Esophagus muscularis mucosa (tissue), 4 donors: ENCODE results near the gene NXN. TPM values are rescaled to one million over a fixed set of nuclear protein-coding genes. Genes with fewer than 3 reads are reported as not detected.

ENCODE experiments used
- DNase-seq: peaks from one replicate; pipeline ENCODE4 v3.0.0-alpha.2; 2017; ENCODE audit errors: extremely low spot score
- H3K27ac ChIP-seq, 4 donors: fragments of 200-600 bp; sonication (generic); replicated peaks in 1 of 4; 1 replicate in 3 of 4; 2 replicates in 1 of 4; pipeline ENCODE4 v1.5.1; 2016 to 2019; ENCODE audit warnings: mild to moderate bottlenecking in 1 of 4
- H3K27me3 ChIP-seq, 4 donors: fragments of 200-600 bp; sonication (generic); one replicate each; pipeline versions ENCODE4 v1.5.1 to v1.6.0; 2016 to 2019
- H3K36me3 ChIP-seq, 4 donors: fragments of 200-600 bp; sonication (generic); one replicate each; pipeline ENCODE4 v1.5.1; 2016 to 2019
- H3K4me1 ChIP-seq, 4 donors: fragments of 200-600 bp; sonication (generic); one replicate each; pipeline ENCODE4 v1.5.1; 2016 to 2019
- H3K4me3 ChIP-seq, 4 donors: fragments of 200-600 bp; sonication (generic); 1 replicate in 2 of 4; 2 replicates in 2 of 4; pipeline ENCODE4 v1.5.1; 2016 to 2019; ENCODE audit warnings: mild to moderate bottlenecking in 4 of 4, moderate library complexity in 1 of 4
- H3K9me3 ChIP-seq, 4 donors: fragments of 200-600 bp; sonication (generic); 1 replicate in 3 of 4; 2 replicates in 1 of 4; pipeline ENCODE4 v1.5.1; 2016 to 2019
- EP300 ChIP-seq: sonication (generic); formaldehyde crosslinking; IDR thresholded peaks from one replicate; pipeline ENCODE4 v1.6.1; 2017; ENCODE audit warnings: antibody characterized with exemption
- POLR2A ChIP-seq: fragments of 450-650 bp; IDR thresholded peaks from one replicate; pipeline ENCODE4 v1.6.1; 2017; ENCODE audit warnings: antibody characterized with exemption, moderate library complexity, mild to moderate bottlenecking, low read depth
- POLR2AphosphoS5 ChIP-seq, 2 donors: sonication (generic); formaldehyde crosslinking; IDR thresholded peaks; one replicate each; pipeline ENCODE4 v1.6.1; 2017; ENCODE audit warnings: antibody characterized with exemption in 2 of 2
- whole genome bisulfite sequencing: methylation state at CpG from one replicate; pipeline ENCODE4 v1.1.5; 2018; 5-methylcytosine and 5-hydroxymethylcytosine counted together
- intact Hi-C: fragments of 100-400 bp; cut with DNase I; formaldehyde crosslinking; loops from one replicate; pipeline ENCODE4 v1.15.1; 2023
- total RNA-seq, 4 donors: library from RNA; depleted of rRNA; stranded (reverse); fragments of >200 nt; gene quantifications; one replicate each; pipeline versions ENCODE4 v1.1.0 to v1.2.1, GENCODE V29; 2016
- TF ChIP-seq, protein P1 (sequence below), 3 experiments: fragments of 200-600 bp in 2 of 3; fragments of 450-650 bp in 1 of 3; sonication (generic) in 2 of 3; IDR thresholded peaks; one replicate each; pipeline ENCODE4 v1.5.1; 2017 to 2019; ENCODE audit warnings: antibody characterized with exemption in 3 of 3, mild to moderate bottlenecking in 2 of 3, moderate library complexity in 1 of 3

The NXN gene
- 10 to 100 TPM; 37.0 to 65.6 (median 49.8) TPM for total RNA-seq

- 0% methylated on average over 17 of the region's 94 CpGs for WGBS
- peak within 1 kb of the TSS; percentile 72 to 93 (median 81) for H3K4me3 ChIP-seq
- H3K27ac ChIP-seq: peak within 1 kb of the TSS; percentile 84 to 94 (median 92)
- peak; percentile 96 for DNase-seq
- H3K4me1 ChIP-seq: peaks cover 24 to 57% (median 55%) of the 10 kb centered on the region in 4 donors
- no peaks in the 10 kb centered on the region for H3K36me3 ChIP-seq
- no peaks in the 10 kb centered on the region for H3K27me3 ChIP-seq
- TF ChIP-seq POLR2A (peak; percentile 53), EP300 (no peak), POLR2AphosphoS5 (IDR thresholded peaks at IDR 0.05) (peak; percentile 63 to 85)
- TF ChIP-seq, protein P1, sequence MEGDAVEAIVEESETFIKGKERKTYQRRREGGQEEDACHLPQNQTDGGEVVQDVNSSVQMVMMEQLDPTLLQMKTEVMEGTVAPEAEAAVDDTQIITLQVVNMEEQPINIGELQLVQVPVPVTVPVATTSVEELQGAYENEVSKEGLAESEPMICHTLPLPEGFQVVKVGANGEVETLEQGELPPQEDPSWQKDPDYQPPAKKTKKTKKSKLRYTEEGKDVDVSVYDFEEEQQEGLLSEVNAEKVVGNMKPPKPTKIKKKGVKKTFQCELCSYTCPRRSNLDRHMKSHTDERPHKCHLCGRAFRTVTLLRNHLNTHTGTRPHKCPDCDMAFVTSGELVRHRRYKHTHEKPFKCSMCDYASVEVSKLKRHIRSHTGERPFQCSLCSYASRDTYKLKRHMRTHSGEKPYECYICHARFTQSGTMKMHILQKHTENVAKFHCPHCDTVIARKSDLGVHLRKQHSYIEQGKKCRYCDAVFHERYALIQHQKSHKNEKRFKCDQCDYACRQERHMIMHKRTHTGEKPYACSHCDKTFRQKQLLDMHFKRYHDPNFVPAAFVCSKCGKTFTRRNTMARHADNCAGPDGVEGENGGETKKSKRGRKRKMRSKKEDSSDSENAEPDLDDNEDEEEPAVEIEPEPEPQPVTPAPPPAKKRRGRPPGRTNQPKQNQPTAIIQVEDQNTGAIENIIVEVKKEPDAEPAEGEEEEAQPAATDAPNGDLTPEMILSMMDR (IDR thresholded peaks at IDR 0.05): peak in 2 of 3 experiments; percentile 24 to 38
- no peaks in the 10 kb centered on the region for H3K9me3 ChIP-seq
- intact Hi-C loops: loop anchor here (5.0 kb wide), 1 partner anchor 97 kb away; no protein-coding TSS in a partner anchor
These were observed at the start of gene NXN for GRCh38 chr17:979539-980405. Gene NXN, minus strand, starts transcription at chr17:979776.

GRCh38 chr17:1027044-1027443, 47.5 kb upstream of the NXN start:
- intact Hi-C loops: no loop called here
- TF ChIP-seq POLR2A: no peak
- TF ChIP-seq, protein P1 (IDR thresholded peaks at IDR 0.05): no peak
- TF ChIP-seq POLR2AphosphoS5 (IDR thresholded peaks at IDR 0.05): no peak
- TF ChIP-seq EP300: no peak
- Histone ChIP-seq H3K4me1 (peaks cover 68 to 88% (median 83%) of the 10 kb centered on the region in 4 donors), H3K9me3 (no peaks in the 10 kb centered on the region), H3K27me3 (no peaks in the 10 kb centered on the region), H3K36me3 (peaks cover 0 to 32% (median 15%) of the 10 kb centered on the region in 4 donors), H3K4me3 (no peak overlapping the region), H3K27ac (peak overlapping the region; percentile 21 to 87 (median 71))
- WGBS: 96% methylated on average over 9 of the region's 9 CpGs
- no peak for DNase-seq

DNA sequence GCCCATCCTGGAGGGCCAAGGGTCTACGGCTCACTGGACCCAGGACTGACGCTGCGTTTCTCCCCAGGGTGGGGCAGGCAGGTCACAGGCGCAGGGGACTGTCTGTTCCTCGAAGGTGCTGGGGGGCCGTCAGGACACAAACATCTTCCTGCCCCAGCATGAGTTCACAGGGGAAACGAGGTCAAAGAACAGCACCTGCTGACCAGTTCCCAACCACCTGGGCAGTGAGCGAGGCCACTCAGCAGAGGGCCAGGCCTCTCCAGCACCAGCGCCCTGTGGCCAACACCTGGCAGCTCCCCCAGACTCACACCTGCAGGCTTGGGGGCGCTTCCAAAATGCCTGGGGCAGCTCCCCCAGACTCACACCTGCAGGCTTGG, 47.0 kb upstream of the NXN start:
- intact Hi-C loops: no loop called here

DNA sequence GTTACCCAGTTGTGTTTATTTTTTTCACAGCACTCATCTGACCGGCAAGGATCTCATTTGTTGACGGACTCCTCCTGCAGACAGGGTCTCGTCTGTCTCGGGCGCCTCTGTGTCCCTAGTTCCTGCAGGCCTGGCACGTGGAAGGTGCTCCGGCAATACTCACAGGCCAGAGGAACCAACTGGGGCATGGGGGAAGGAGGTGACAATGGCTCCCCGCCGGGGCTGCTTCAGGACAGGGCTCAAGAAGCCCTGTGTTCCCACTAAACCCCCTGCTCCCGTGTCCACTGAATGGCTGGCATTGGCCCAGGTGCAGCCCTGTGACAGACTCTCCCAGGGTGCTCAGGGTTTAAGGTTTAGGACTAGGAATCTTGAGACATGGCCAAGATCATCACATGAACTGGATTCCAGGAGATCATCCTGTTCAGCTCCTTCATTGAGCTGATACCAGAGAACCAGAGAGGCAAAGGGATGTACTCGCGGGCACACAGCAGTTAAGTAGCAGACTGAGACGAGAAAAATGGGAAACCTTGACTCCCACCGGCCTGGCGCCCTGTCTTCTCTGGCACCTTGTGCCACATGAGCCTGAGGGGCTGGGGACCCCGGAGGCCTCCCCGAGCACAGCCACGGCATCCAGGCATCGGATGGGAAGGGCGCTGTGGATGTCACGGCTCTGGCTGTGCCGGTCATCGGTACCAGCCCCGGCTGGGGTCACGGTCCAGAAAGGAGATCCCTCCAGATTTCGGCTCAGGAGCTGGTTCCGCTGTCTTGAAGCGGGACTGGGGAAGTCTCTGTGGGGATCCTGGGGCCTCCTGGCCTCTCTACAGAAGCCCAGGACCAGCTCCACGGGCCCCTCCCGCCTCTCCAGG, 46.4 kb upstream of the NXN start:
- intact Hi-C loops: no loop called here
- peaks cover 70 to 89% (median 81%) of the 10 kb centered on the region in 4 donors for H3K4me1 ChIP-seq

More for the DNA sequence above, 47.0 kb upstream of the NXN start:
- TF ChIP-seq POLR2A (no peak), POLR2AphosphoS5 (IDR thresholded peaks at IDR 0.05) (no peak)
- TF ChIP-seq, protein P1 (IDR thresholded peaks at IDR 0.05): no peak
- no peak overlapping the region for H3K4me3 ChIP-seq
- peak overlapping the region; percentile 21 to 87 (median 71) for H3K27ac ChIP-seq
- peaks cover 70 to 90% (median 83%) of the 10 kb centered on the region in 4 donors for H3K4me1 ChIP-seq
- H3K9me3 ChIP-seq: no peaks in the 10 kb centered on the region
- H3K27me3 ChIP-seq: no peaks in the 10 kb centered on the region
- WGBS: 80% methylated on average over 4 of the region's 10 CpGs
- DNase-seq: no peak
- peaks cover 0 to 32% (median 15%) of the 10 kb centered on the region in 4 donors for H3K36me3 ChIP-seq

More for the DNA sequence above, 46.4 kb upstream of the NXN start:
- WGBS: 84% methylated on average over 12 of the region's 30 CpGs
- H3K9me3 ChIP-seq: no peaks in the 10 kb centered on the region
- DNase-seq: no peak
- peaks cover 0 to 32% (median 15%) of the 10 kb centered on the region in 4 donors for H3K36me3 ChIP-seq
- TF ChIP-seq EP300 (no peak), POLR2AphosphoS5 (IDR thresholded peaks at IDR 0.05) (no peak), POLR2A (no peak)
- TF ChIP-seq, protein P1 (IDR thresholded peaks at IDR 0.05): no peak
- no peaks in the 10 kb centered on the region for H3K27me3 ChIP-seq
- no peak overlapping the region for H3K4me3 ChIP-seq
- H3K27ac ChIP-seq: peak overlapping the region; percentile 4 to 87 (median 71)
